GM19035 (cell line): ENCODE results near the gene TNFRSF8.

Source experiments
- ATAC-seq: cut with Tn5 transposase; IDR thresholded peaks from one replicate; pipeline ENCODE4 v1.9.1; 2021; ENCODE audit not compliant: unreplicated experiment

Gene TNFRSF8

DNA sequence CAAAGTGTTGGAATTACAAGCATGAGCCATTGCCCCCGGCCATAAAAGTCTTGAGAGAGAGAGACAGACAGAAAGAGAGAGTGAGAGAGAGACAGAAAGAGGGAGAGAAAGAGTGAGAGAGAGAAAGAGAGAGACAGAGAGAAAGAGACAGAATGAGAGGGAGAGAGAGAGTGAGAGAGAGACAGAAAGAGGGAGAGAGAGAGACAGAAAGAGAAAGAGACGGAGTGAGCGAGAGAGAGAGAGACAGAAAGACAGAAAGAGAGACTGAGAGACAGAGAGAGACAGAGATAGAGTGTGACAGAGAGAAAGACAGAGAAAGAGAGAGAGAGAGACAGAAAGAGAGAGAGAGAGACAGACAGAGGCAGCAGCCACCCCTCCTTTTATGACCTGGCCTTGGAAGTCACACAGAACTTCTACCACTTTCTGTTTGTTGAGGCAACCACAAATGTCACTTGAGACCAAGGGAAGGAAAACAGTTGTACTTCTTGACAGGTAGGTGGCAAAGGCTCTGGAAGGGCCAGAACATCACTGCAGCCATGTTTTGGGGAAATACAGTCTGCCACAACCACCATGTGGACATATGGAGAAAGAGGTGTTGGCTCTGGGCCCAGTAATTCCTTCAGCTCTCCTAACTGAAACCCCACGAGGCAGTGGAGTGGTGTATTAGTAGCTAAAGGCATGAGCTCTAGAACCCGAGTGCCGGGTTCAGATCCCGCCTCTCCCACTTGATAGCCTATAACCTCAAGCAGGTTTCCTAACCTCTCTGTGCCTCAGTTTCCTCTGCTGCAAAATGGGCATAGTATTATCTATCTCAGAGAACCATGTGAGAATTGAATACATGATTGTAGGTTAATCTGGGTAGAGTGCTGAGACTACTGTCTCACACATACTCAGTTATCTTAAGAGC lies 50.6 kb downstream of the TNFRSF8 start:
- no peak for ATAC-seq

DNA sequence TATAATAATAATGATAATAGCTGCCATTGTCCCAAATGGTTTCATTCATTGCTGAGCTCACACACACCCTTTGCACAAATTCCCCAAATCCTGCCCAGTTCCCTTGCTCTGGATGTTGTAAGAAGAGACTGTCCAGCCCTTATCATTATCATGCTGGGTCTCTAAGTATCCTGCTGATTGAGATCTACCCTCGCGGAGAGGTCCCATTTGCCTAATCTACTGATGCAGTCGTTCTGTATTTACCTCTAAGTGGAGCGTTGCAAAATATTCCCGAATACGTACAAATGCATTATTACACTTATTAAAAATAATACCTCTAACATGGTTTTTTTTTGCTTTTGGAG lies 51.2 kb downstream of the TNFRSF8 start:
- ATAC-seq = no peak

DNA sequence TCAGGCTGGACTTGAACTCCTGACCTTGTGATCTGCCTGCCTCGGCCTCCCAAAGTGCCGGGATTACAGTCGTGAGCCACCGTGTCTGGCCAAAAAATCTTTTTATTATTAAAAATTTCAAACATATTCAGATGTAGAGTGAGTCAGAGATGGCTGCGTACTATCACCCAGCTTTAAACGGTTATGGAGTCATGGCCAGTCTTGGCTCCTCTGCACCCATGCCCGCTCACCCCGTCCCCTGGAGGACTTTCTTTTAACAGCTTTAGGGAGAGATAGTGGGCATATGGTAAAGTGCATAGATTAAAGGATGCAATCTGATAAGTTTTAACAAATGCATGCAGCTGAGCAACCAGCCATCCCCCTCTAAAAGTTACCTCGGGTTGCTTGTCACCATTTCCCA lies 51.8 kb downstream of the TNFRSF8 start:
- no peak for ATAC-seq

DNA sequence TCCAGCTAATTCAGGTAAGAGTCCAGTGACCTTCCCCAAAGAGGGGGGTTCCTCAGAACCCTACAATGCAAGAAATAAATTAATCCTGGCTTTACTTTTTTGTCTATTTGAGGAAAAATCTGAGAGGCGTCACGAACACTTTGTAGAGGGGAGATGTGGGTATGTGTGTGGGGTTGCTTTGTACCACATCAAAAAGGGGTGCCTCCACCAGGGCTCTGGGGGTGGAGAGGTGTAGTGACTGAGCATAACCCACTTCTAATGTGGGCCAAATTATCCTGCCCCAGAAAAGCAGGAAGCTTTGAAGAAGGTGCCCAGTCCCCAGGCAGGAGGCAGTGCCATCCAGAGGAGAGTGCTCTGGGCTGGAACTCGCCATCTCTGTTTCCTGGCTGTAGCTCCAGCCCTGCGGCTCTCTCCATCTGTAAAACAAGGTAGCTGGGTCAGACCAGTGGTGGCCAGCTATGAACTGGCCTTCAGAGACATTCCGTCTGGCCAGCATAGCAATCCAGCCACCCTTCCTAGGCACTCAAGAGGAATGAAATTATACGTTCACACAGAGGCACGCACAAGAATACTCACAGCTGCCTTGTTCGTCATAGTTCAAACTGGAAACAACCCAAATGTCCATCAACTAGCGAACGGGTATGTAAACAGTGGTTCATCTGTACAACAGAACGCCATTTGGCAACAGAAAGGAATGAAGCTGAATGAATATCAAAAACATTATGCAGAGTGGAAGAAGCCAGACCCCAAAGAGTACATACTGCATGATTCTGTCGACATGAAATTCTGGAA lies 58.3 kb downstream of the TNFRSF8 start:
- no peak for ATAC-seq

DNA sequence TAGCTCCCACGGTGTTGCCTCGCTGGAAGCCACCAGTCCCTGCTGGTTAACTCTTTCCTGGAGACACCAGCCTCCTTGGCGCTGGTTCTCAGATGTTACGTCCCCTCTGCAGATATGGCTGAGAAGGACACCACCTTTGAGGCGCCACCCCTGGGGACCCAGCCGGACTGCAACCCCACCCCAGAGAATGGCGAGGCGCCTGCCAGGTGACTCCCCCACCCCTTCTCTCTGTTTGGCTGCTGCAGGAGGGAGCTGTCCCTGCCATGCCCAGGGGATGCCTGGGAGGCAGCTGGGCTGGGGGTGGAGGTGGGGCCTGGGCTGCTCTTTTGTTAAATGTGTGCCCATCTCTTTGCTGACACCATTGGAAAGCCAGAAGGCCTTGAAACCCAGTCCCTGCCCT lies 60.1 kb downstream of the TNFRSF8 start:
- ATAC-seq = no peak

DNA sequence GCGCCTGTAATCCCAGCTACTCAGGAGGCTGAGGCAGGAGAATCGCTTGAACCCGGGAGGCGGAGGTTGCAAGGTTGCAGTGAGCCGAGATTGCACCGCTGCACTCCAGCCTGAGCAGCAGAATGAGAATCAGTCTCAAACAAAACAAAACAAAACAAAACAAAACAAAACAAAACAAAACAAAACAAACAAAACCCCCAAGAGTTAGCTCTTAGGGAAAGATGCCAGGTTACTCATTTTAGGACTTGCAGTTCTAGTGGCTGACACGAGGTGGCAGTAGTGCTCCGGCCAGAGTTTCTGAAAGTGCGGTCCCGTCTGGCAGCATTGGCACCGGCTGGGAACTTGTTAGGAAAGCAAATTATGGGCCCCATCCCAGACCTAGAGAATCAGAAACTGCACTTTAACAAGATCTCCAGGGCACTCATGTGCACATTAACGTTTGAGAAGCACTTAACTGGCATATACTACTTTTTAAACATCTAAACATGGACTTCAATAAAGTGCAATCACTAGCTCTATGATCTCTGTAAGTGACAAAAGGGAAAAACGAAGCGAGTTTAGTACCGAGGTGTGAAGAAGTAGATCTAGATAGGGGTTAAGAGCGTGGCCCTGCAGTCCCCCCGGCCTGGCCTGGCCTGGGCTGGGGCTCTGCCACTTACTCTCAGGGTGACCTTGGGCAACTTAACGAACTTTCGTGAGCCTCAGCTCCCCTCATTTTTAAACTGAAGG lies 61.8 kb downstream of the TNFRSF8 start:
- no peak for ATAC-seq

DNA sequence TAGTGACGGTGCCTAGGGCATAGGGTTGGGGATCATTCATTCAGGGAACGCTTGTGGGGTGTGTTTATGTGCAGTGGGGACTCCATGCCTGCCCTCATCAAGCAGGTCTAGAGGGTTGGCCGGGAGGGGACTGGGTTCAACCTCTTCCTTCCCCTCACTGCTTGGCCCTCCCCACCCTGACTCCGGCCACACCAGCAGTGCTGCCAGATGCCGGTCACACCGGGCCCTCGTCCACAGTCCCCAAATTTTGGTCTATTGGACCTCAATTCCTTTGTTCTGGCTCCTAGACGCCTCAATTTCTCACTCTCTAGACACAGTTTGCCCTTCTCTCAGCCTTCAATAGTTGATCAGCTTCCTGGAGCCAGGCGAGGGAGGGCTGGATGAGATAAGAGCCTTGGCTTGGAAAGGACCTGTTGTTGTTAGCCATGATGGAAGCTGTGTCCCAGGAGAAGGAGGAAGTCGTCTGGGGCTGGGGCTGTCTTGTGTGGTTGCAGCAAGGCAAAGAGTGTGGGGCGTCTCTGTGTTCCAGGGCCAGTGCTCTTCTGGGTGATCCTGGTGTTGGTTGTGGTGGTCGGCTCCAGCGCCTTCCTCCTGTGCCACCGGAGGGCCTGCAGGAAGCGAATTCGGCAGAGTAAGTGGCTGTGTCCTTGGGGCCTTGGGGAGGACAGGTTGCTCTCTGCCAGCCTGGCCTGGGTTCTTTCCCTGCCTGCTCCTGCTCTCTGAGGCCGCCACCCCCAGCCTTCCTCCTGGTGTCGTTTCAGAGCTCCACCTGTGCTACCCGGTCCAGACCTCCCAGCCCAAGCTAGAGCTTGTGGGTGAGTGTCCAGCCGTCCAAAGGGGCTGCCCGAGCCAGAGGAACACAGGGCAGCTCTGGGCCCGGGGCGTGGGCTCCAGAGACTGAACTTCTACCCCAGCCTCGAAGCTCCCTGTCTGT lies 62.6 kb downstream of the TNFRSF8 start:
- no peak for ATAC-seq

DNA sequence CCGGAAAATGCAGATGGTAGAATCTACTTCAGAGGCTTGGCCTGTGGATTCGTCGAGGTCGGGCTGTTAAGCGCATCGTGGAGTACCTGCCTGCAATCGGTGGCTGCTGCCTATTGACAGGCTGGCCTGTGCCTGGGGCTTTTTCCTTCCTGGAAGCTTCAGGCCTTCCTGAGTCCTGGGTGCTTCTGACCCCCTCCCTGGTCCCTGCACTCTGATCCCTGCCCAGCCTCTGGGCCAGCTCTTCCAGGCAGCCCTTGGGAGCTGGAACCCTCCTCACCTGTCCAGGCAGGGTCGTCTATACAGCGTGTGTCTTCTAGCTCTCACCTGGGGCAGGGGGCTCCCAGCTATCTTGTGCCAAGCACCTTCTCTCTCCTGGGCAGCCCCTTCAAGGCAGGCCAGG lies 63.7 kb downstream of the TNFRSF8 start:
- no peak for ATAC-seq

DNA sequence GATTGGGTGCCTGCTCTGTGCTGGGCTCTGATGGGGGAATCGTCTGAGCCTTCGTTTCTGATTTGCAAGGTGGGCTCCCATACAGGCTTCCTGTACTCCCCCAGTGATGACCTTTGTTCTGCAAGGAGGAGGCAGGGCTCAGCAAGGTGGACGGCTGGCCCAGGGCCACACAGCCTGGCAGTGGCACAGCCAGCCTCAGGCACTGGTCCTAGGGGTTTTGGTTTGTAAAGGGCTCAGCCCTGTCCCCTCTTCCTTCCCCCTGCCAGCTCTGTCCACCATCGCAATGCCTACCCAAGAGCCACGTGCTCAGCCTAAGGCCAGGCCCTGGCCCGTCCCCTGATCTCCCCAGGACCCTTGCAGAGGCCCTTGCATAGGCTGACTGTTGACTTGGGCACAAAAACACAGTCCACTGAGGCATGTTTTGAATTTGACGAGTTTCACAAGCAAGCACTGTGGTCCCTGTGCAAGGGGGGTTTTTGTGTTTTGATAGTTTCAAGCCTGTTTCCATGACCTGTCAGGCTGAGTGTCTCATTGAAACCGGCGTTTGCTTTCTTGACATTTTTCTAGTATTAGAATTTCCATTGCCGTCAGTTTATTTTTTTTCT lies 64.2 kb downstream of the TNFRSF8 start:
- ATAC-seq = no peak

DNA sequence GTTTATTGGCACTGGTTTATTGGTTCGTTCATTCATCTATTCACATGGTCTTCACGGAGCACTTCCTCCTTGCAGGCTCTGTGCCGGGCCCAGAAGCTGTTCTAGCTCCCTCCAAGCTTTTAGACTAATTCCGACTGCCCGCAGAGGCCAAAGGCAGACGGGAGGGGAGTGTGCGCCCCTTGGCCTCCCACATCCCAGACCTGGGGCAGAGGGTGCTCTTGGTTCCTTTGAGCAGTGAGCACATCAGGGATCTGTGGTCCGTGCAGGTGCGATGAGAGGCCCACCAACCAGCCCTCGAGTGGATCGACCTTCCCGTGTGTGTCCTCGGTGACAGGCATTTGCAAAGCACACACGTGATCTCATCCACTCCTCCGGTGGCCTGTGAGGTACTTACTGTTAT lies 65.0 kb downstream of the TNFRSF8 start:
- no peak for ATAC-seq

DNA sequence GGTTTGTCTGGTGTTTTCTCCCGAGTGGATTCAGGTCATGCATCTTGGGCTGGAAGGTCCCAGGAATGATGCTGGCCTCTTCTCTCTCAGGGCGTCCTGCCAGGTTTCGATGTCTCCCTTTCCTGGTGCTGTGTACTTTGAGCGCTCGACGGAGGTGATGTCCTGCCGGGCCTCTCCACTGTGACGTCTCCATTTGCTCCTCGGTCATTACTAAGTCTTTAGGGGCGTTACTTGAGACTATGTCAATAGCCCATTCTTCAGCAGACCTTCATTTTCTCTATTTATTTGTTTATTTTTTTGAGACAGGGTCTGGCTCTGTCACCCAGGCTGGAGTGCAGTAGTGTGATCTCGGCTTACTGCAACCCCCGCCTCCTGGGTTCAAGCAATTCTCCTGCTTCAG lies 66.5 kb downstream of the TNFRSF8 start:
- no peak for ATAC-seq

DNA sequence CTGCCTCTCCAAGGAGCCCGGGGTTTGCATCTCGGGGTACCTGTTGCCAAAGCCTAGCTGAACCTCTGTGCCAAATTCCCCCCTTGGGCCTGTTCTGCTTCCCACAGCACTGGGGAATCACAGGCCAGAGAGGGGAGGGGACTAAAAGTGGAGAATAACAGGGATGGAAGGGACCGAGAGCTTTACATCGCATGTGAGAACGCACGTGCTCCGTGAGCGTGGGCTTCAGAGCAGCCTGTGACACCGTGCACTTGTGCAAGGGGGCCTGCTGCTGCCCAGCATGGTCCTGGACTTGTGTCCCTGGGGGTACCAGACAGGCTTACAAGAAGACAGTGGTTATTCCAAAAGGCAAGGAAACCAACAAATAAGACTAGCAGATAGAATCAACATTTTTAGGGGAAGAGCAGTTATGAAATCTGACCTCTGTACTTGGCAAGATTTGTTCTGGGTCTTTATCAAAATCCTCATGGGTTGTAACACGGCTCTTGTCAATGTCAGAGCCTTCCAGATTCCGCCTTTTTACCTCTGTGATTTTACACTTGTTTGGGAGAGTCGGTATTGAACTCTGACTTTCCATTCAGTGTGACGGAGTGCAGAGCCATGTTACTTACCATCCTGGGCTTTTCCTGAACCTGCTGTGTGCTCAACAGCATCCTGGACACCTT lies 67.5 kb downstream of the TNFRSF8 start:
- ATAC-seq = no peak

DNA sequence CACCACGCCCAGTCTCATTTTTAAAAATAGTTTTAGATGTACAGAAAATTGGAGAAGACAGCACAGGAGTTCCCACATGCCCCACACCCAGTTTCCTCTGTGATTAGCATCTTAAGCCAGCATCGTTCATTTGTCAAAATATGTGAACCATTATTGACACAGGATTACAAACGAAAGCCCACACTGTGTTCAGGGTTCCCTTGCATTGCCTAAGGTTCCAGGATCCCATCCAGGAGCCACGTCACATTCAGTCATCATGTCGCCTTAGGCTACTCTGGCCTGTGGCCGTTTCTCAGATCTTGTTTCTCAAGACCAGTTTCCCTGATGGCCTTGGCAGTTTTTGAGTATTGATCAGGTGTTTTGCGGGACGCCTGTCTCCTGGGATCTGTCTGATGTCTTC lies 69.0 kb downstream of the TNFRSF8 start:
- no peak for ATAC-seq

DNA sequence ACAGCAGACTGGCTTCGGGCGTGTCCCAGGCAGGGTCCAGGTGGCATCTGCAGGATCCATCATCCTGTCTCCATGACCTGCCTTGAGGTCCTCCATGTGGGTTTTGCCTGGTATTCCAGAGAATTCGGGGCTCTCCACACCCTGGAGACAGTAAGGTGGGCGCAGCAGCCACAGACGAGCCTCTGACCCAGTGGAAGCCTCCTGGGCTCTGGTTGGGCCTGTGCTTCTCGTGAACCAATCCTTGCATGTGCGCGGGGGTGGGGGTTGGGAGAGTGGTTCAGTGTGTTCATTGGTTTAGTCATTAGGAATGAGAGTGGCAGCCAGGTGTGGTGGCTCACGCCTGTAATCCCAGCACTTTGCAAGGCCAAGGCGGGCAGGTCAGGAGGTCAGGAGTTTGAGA lies 71.6 kb downstream of the TNFRSF8 start:
- no peak for ATAC-seq

DNA sequence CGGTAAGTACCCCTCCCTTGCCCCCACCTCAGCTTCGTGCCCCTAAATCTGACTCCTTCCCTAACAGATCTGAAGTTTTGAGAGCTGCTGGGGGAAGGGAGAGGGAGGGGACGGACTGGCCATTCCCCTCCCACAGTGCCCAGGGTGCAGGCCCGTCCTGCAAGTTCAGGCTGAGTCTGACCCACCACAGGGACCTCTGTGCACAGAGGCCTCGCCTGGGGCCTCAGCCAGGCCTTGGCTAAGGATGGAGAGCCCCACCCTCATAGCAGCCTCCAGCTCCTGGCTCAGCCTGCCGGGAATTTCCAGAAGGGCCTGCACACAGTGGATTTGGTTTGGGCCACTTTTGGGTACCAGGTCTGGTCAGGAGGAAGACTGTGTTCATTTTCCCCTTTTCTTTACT lies 72.5 kb downstream of the TNFRSF8 start:
- ATAC-seq = no peak

DNA sequence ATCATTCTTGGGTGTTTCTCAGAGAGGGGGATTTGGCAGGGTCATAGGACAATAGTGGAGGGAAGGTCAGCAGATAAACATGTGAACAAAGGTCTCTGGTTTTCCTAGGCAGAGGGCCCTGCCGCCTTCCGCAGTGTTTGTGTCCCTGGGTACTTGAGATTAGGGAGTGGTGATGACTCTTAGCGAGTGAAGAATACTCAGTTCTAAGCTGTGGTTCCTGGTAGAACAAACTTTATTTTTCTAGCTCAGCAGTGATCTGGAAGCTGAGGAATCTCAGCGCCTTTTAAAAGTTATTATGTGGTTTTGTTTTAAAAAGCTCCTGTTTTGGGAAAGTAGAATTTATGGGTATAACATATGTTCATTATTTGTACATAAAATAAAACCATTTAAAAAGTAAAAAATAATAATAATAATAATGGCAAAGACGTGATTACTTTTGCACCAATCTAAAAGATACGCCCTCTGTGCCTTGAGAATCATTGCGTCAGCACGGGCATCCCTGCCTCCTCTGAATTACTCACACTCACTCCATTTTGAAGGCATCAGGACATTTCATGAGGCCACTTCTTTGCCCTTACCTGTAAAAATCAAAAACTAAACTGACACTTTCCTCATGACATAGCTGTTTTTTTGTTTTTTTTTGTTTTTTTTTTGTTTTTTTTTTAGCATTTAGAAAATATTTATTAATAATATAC lies 74.0 kb downstream of the TNFRSF8 start:
- ATAC-seq = no peak

DNA sequence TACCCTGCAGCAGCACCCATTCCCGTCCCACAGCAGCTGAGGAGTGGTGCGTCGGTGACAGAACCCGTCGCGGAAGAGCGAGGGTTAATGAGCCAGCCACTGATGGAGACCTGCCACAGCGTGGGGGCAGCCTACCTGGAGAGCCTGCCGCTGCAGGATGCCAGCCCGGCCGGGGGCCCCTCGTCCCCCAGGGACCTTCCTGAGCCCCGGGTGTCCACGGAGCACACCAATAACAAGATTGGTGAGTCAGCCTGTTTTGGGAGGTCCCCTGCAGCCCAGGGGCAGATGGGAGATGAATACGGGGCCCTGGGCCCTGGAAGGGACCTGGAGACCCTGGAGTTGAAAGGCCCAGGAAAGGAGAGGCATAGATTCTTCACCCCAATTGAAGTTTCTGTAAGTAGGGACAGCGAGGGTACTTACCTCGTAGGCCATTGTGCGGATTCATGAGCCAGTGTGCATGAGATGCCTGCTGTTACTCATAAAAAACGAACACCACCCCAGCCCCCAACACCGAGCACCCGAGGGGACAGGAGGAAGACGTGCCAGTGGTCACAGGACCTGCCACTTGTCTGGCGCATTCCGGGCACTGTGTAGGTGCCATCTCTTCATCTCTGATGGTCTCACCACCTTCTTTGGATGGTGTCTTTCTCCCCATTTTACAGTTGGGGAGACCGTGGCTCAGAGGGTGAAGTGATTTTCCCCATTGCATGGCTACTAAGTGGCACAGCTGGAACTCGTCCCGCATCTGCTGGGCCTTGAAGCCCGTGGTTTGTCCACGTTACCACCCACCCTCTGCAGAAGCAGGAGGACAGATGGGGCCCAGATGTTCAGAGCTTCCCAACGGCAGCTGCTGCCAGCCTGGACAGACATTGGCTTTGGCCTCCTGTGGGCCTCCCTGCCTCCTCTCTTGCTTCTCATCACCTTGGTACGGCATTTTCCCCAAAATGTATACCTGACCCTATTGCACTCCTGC lies 75.4 kb downstream of the TNFRSF8 start:
- ATAC-seq = no peak

DNA sequence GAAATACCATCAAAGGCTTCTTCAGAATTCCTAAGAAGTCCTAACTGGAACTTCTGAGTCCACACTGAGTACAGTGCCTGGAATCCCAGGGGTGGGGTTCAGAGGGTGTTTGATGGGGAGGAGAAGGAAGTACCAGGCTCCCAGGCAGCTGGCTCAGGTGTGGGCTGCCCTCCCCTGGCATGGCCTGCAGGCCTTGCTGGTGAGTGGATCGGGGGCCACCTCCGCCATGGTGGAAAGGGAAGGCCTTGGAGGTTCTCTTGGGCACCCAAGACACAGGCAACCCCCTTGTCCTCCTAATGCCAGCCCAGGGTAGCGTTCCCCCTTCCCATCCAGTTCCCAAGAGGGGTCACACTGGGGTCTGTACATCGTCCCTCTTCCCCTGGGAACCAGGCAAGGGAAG lies 76.9 kb downstream of the TNFRSF8 start:
- ATAC-seq = no peak
